GM13977 (cell line): ENCODE measurements around the gene PDE4B.
"Not testable (repeated sequence)": the region's sequence is repeated elsewhere in the genome, so short reads cannot be mapped to it uniquely, and the experiment has no call there.

Experiments used
- DNase-seq: peaks from one replicate; pipeline ENCODE4 v3.0.0; 2012; ENCODE audit warnings: low spot score
- in situ Hi-C: fragments of 300-500 bp; cut with MboI; formaldehyde crosslinking; loops from one replicate; pipeline ENCODE4 v1.12.0; 2022; ENCODE audit warnings: low sequenced_read_pairs, low pct_unique_long_range_greater_than_20kb, mixed read lengths, inconsistent platforms; ENCODE audit not compliant: unreplicated experiment
- TF ChIP-seq, protein P1 (sequence below): IDR thresholded peaks from 2 replicates; pipeline ENCODE4 v1.5.1; 2012; ENCODE audit warnings: mild to moderate bottlenecking, control low read depth; ENCODE audit not compliant: insufficient read depth; ENCODE audit errors: extremely low read depth, missing control alignments

Gene PDE4B

DNA sequence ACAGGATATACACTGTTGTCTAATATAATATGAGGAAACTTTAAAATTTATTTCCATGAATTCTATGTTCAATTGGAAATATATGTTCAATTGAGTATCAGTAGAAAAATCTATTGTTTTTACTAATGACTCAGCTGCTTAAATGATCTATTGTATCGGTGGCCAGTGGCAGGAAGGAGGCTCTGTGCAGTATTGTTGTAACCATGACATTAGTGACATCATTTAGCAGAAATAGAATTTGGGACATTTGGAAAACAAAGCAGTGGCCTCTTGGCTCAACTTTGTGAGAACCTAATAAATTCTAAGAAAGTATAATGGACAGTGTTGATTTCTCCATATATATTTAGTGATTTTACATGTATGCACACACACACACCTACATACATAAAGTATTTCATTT is 257.4 kb downstream of the PDE4B start:
- in situ Hi-C loops, result no loop called here
- DNase-seq, result no peak
- TF ChIP-seq, protein P1, sequence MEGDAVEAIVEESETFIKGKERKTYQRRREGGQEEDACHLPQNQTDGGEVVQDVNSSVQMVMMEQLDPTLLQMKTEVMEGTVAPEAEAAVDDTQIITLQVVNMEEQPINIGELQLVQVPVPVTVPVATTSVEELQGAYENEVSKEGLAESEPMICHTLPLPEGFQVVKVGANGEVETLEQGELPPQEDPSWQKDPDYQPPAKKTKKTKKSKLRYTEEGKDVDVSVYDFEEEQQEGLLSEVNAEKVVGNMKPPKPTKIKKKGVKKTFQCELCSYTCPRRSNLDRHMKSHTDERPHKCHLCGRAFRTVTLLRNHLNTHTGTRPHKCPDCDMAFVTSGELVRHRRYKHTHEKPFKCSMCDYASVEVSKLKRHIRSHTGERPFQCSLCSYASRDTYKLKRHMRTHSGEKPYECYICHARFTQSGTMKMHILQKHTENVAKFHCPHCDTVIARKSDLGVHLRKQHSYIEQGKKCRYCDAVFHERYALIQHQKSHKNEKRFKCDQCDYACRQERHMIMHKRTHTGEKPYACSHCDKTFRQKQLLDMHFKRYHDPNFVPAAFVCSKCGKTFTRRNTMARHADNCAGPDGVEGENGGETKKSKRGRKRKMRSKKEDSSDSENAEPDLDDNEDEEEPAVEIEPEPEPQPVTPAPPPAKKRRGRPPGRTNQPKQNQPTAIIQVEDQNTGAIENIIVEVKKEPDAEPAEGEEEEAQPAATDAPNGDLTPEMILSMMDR, result no peak

DNA sequence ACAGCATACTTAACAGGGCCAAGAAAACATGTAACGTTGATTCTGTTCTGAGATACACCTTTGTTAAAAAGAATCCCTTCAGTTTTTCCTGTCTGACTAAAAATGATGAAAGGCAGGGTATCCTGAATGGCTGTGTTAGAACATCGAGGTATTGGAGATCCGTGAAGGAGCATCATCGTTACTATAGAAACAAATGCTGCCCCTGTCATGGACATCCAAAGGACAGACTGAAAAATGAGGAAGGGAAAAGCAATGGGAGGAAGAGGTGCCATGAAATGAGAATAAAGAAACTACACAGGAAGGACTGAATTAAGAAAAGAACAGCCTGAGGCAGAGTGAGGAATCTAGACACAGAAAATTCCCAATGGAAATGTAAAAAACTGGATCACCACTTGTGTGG is 257.9 kb downstream of the PDE4B start:
- in situ Hi-C loops, result no loop called here
- no peak for DNase-seq
- TF ChIP-seq, protein P1, result no peak

DNA sequence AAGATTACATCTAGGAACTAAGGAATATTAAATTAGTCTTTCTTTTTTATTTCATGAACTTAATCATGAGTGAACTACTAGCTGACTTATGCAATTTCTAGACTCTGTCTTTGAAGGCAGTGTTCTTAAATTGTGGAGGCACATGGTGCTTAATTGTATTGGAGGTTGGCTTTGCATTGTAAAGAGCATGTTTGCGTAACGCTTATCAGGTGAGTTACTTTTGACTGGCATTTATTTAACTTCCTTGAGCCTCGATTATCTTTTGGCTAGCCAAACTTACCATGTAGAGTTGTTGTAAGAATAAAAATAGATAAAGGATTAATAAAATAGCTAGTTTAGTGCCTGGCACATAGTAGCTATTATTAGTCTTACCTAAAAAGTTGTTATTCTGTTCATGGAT is 262.4 kb downstream of the PDE4B start:
- DNase-seq, result no peak
- TF ChIP-seq, protein P1, result no peak
- in situ Hi-C loops, result no loop called here

DNA sequence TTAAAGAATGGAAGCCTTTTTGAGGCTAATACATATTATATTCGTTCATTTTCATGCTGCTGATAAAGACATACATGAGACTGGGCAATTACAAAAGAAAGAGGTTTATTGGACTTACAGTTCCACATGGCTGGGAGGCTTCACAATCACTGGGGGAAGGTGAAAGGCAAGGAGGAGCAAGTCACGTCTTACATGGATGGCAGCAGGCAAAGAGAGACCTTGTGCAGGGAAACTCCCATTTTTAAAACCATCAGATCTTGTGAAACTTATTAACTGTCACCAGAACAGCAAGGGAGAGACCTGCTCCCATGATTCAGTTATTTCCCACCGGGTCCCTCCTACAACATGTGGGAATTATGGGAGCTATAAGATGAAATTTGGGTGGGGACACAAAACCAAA is 264.8 kb downstream of the PDE4B start:
- in situ Hi-C loops, DNase-seq: not testable (repeated sequence)

DNA sequence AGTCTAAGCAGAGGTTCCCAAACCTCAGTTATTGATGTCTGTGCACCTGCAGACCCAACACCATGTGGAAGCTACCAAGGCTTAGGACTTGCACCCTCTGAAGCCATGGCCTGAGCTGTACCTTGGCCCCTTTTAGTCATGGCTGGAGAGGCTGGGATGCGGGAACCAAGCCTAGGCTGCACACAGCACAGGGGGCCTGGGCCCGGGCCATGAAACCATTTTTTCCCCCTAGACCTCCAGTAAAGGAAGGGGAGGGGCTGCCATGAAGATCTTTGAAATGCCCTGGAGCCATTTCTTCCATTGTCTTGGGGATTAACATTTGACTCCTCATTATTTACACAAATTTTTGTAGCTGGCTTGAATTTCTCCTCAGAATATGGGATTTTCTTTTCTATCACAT is 265.9 kb downstream of the PDE4B start:
- no peak for DNase-seq
- TF ChIP-seq, protein P1, result no peak
- in situ Hi-C loops, result no loop called here

DNA sequence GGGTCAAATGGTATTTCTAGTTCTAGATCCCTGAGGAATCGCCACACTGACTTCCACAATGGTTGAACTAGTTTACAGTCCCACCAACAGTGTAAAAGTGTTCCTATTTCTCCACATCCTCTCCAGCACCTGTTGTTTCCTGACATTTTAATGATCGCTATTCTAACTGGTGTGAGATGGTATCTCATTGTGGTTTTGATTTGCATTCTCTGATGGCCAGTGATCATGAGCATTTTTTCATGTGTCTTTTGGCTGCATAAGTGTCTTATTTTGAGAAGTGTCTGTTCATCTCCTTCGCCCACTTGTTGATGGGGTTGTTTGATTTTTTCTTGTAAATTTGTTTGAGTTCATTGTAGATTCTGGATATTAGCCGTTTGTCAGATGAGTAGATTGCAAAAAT is 274.5 kb downstream of the PDE4B start:
- in situ Hi-C loops, result not testable (repeated sequence)

DNA sequence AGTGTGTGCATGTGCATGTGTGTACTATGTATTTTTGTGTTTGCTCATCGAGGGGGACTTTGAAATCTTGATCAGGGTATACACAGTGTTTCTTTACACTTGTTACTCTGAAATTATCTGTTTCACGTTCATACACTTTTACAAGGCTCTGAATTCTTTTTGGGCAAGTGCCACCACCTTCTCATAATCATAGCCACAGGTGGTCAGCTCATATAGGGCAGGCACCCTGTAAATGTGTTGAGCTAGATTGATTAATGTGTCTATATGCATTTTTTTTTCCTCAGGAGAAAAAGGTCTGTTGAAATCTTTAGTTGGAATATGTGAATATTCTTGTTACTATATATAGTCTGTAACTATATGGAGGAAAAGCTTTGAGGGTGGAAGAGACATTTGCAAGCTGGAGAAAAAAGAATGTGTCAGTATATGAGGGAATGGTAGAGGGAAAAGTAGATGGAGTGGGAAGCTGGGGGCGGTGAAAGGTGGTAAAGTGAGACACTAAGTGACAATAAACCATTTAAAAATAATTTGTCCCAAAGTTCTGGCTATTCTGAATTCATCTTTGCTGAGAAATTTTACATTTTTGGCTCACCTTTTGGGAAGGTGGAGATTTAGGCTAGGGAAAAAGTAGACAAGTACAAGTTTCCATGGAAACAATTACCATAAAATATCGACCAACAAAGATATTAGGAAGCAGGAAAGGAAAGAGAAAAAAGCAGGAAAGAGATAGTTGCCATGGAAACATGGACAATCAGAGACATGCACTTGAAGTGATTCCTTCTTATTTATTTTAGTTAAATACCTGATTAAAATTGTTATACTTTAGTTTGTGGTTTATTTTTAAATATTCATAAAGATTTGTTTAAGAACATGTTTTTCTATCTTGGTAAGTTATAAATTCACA is 277.5 kb downstream of the PDE4B start:
- TF ChIP-seq, protein P1, result no peak
- in situ Hi-C loops, result no loop called here
- no peak for DNase-seq

More for the DNA sequence above, 274.5 kb downstream of the PDE4B start:
- not testable (repeated sequence) for DNase-seq
